Measurements from ENCODE around the gene ARHGEF28.
A peak's percentile ranks its signal among the peaks of the same experiment; 100 is the strongest.

The ARHGEF28 gene

GRCh38 chr5:73663860-73664240 is 37.9 kb downstream of the ARHGEF28 start:
- Histone ChIP-seq H3K4me1 (ENCODE audit: control insufficient read depth in 1 of 2, insufficient read depth in 2 of 2, low read length in 2 of 2) (no peaks in the 10 kb centered on the region), H2AK5ac (ENCODE audit: low read length) (no peak overlapping the region), H3K4ac (ENCODE audit: low read depth, low read length) (no peak overlapping the region), H2BK5ac (ENCODE audit: low read depth, low read length, poor library complexity) (no peak overlapping the region), H2BK120ac (ENCODE audit: insufficient read depth, low read length, poor library complexity) (no peak overlapping the region), H4K8ac (ENCODE audit: low read depth, low read length) (no peak overlapping the region), H3K18ac (ENCODE audit: low read length) (no peak overlapping the region), H3K36me3 (ENCODE audit: control insufficient read depth in 1 of 2, insufficient read depth in 2 of 2, low read length in 2 of 2) (no peaks in the 10 kb centered on the region), H3K27ac (ENCODE audit: low read depth, low read length) (no peak overlapping the region), H3K4me2 (ENCODE audit: low read length) (no peak overlapping the region), H3K14ac (ENCODE audit: low read length) (no peak overlapping the region), H3K4me3 (ENCODE audit: low read depth, low read length) (no peak overlapping the region), H2AFZ (ENCODE audit: insufficient read depth, low read length, poor library complexity) (no peak overlapping the region), H4K12ac (ENCODE audit: low read depth, low read length) (no peak overlapping the region), H3K27me3 (ENCODE audit: insufficient read depth, low read length) (no peaks in the 10 kb centered on the region), H3K79me1 (ENCODE audit: low read length) (no peaks in the 10 kb centered on the region), H3K9ac (ENCODE audit: low read length) (no peak overlapping the region), H3K79me2 (ENCODE audit: control insufficient read depth, insufficient read depth, low read length, poor library complexity) (no peaks in the 10 kb centered on the region), H3K9me3 (ENCODE audit: insufficient read depth, low read depth, low read length) (no peaks in the 10 kb centered on the region), H3K23ac (ENCODE audit: low read length) (no peak overlapping the region), H2BK12ac (ENCODE audit: low read length) (no peak overlapping the region), H4K91ac (ENCODE audit: low read depth, low read length) (no peak overlapping the region)
- DNase-seq, result no peak
- WGBS (ENCODE audit: extremely low coverage, insufficient coverage, insufficient read length), result no CpG with 5 or more reads among the region's 2 CpGs

- no peaks in the 10 kb centered on the region for H3K27me3 ChIP-seq (ENCODE audit: insufficient read depth, low read length)
- H3K36me3 ChIP-seq (ENCODE audit: control insufficient read depth in 1 of 2, insufficient read depth in 2 of 2, low read length in 2 of 2), result no peaks in the 10 kb centered on the region
- H2BK12ac ChIP-seq (ENCODE audit: low read length), result no peak overlapping the region
- H3K18ac ChIP-seq (ENCODE audit: low read length), result no peak overlapping the region
- H2AK5ac ChIP-seq (ENCODE audit: low read length), result no peak overlapping the region
- no peak overlapping the region for H3K14ac ChIP-seq (ENCODE audit: low read length)
- no peaks in the 10 kb centered on the region for H3K79me1 ChIP-seq (ENCODE audit: low read length)
- no peaks in the 10 kb centered on the region for H3K4me1 ChIP-seq (ENCODE audit: control insufficient read depth in 1 of 2, insufficient read depth in 2 of 2, low read length in 2 of 2)
- no peaks in the 10 kb centered on the region for H3K79me2 ChIP-seq (ENCODE audit: control insufficient read depth, insufficient read depth, low read length, poor library complexity)
- no peak overlapping the region for H4K8ac ChIP-seq (ENCODE audit: low read depth, low read length)
- no peak for DNase-seq
- H3K27ac ChIP-seq (ENCODE audit: low read depth, low read length), result no peak overlapping the region
- H2BK120ac ChIP-seq (ENCODE audit: insufficient read depth, low read length, poor library complexity), result no peak overlapping the region
- no peak overlapping the region for H3K9ac ChIP-seq (ENCODE audit: low read length)
- no peak overlapping the region for H2BK5ac ChIP-seq (ENCODE audit: low read depth, low read length, poor library complexity)
- H4K12ac ChIP-seq (ENCODE audit: low read depth, low read length), result no peak overlapping the region
- H3K4me2 ChIP-seq (ENCODE audit: low read length), result no peak overlapping the region
- no peak overlapping the region for H3K4me3 ChIP-seq (ENCODE audit: low read depth, low read length)
- H4K91ac ChIP-seq (ENCODE audit: low read depth, low read length), result no peak overlapping the region
- no peak overlapping the region for H2AFZ ChIP-seq (ENCODE audit: insufficient read depth, low read length, poor library complexity)
- no peak overlapping the region for H3K4ac ChIP-seq (ENCODE audit: low read depth, low read length)
- H3K9me3 ChIP-seq (ENCODE audit: insufficient read depth, low read depth, low read length), result no peaks in the 10 kb centered on the region
- H3K23ac ChIP-seq (ENCODE audit: low read length), result no peak overlapping the region
These were observed 38.8 kb downstream of the ARHGEF28 start for GRCh38 chr5:73664796-73665195.

GRCh38 chr5:73666891-73667290 is 40.9 kb downstream of the ARHGEF28 start:
- Histone ChIP-seq H3K23ac (ENCODE audit: low read length) (no peak overlapping the region), H3K4me3 (ENCODE audit: low read depth, low read length) (no peak overlapping the region), H4K91ac (ENCODE audit: low read depth, low read length) (no peak overlapping the region), H2BK5ac (ENCODE audit: low read depth, low read length, poor library complexity) (no peak overlapping the region), H3K27me3 (ENCODE audit: insufficient read depth, low read length) (no peaks in the 10 kb centered on the region), H3K4me1 (ENCODE audit: control insufficient read depth in 1 of 2, insufficient read depth in 2 of 2, low read length in 2 of 2) (no peaks in the 10 kb centered on the region), H2BK12ac (ENCODE audit: low read length) (no peak overlapping the region), H3K27ac (ENCODE audit: low read depth, low read length) (no peak overlapping the region), H3K14ac (ENCODE audit: low read length) (no peak overlapping the region), H3K4me2 (ENCODE audit: low read length) (no peak overlapping the region), H2AFZ (ENCODE audit: insufficient read depth, low read length, poor library complexity) (no peak overlapping the region), H3K79me1 (ENCODE audit: low read length) (no peaks in the 10 kb centered on the region), H4K8ac (ENCODE audit: low read depth, low read length) (no peak overlapping the region), H3K18ac (ENCODE audit: low read length) (no peak overlapping the region), H3K36me3 (ENCODE audit: control insufficient read depth in 1 of 2, insufficient read depth in 2 of 2, low read length in 2 of 2) (no peaks in the 10 kb centered on the region), H2BK120ac (ENCODE audit: insufficient read depth, low read length, poor library complexity) (no peak overlapping the region), H2AK5ac (ENCODE audit: low read length) (no peak overlapping the region), H3K4ac (ENCODE audit: low read depth, low read length) (no peak overlapping the region), H4K12ac (ENCODE audit: low read depth, low read length) (no peak overlapping the region), H3K9me3 (ENCODE audit: insufficient read depth, low read depth, low read length) (no peaks in the 10 kb centered on the region), H3K9ac (ENCODE audit: low read length) (no peak overlapping the region), H3K79me2 (ENCODE audit: control insufficient read depth, insufficient read depth, low read length, poor library complexity) (no peaks in the 10 kb centered on the region)
- no CpG with 5 or more reads among the region's 4 CpGs for WGBS (ENCODE audit: extremely low coverage, insufficient coverage, insufficient read length)
- DNase-seq, result no peak

- H3K27me3 ChIP-seq (ENCODE audit: insufficient read depth, low read length), result no peaks in the 10 kb centered on the region
- no peak overlapping the region for H3K4ac ChIP-seq (ENCODE audit: low read depth, low read length)
- no peak overlapping the region for H3K18ac ChIP-seq (ENCODE audit: low read length)
- H3K79me2 ChIP-seq (ENCODE audit: control insufficient read depth, insufficient read depth, low read length, poor library complexity), result no peaks in the 10 kb centered on the region
- DNase-seq, result peak in 1 of 2 donors; percentile 49
- peak overlapping the region; percentile 64 for H3K23ac ChIP-seq (ENCODE audit: low read length)
- H3K36me3 ChIP-seq (ENCODE audit: control insufficient read depth in 1 of 2, insufficient read depth in 2 of 2, low read length in 2 of 2), result no peaks in the 10 kb centered on the region
- H3K79me1 ChIP-seq (ENCODE audit: low read length), result no peaks in the 10 kb centered on the region
- H2AK5ac ChIP-seq (ENCODE audit: low read length), result no peak overlapping the region
- no peak overlapping the region for H4K8ac ChIP-seq (ENCODE audit: low read depth, low read length)
- H2BK120ac ChIP-seq (ENCODE audit: insufficient read depth, low read length, poor library complexity), result no peak overlapping the region
- H3K4me1 ChIP-seq (ENCODE audit: control insufficient read depth in 1 of 2, insufficient read depth in 2 of 2, low read length in 2 of 2), result no peaks in the 10 kb centered on the region
- H2BK5ac ChIP-seq (ENCODE audit: low read depth, low read length, poor library complexity), result no peak overlapping the region
- no CpG with 5 or more reads among the region's 4 CpGs for WGBS (ENCODE audit: extremely low coverage, insufficient coverage, insufficient read length)
- no peak overlapping the region for H2BK12ac ChIP-seq (ENCODE audit: low read length)
- no peak overlapping the region for H4K12ac ChIP-seq (ENCODE audit: low read depth, low read length)
- H3K9ac ChIP-seq (ENCODE audit: low read length), result no peak overlapping the region
- no peaks in the 10 kb centered on the region for H3K9me3 ChIP-seq (ENCODE audit: insufficient read depth, low read depth, low read length)
- H3K27ac ChIP-seq (ENCODE audit: low read depth, low read length), result no peak overlapping the region
- no peak overlapping the region for H3K14ac ChIP-seq (ENCODE audit: low read length)
- no peak overlapping the region for H2AFZ ChIP-seq (ENCODE audit: insufficient read depth, low read length, poor library complexity)
- no peak overlapping the region for H3K4me2 ChIP-seq (ENCODE audit: low read length)
- H3K4me3 ChIP-seq (ENCODE audit: low read depth, low read length), result no peak overlapping the region
- no peak overlapping the region for H4K91ac ChIP-seq (ENCODE audit: low read depth, low read length)
These were observed 42.0 kb downstream of the ARHGEF28 start for GRCh38 chr5:73668017-73668416.

All from trophoblast cell (in vitro differentiated cells and primary cell).